ENCODE data around the gene ARHGAP28.

DNA sequence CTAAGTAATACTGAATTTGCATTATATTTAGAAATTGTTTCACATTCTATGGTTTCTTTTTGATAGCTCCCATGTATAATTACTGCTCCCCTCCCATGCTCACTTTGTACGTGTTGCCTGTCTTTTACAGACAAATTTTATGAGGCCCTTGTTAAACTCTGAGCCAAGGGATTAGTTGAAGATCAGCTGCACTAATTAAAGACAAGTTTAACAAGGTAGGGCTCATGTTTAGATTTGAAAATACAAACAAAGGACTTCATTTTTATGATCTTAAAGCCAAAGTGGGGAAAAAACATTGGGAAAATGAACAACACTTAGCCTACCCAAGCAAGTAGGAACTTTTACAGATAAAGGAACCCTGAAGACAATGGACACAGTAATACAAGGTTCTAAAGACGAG lies 46.2 kb downstream of the ARHGAP28 start:
- TF ChIP-seq POLR2AphosphoS5 (IDR thresholded peaks at IDR 0.05) = no peak
- TF ChIP-seq, protein P1, sequence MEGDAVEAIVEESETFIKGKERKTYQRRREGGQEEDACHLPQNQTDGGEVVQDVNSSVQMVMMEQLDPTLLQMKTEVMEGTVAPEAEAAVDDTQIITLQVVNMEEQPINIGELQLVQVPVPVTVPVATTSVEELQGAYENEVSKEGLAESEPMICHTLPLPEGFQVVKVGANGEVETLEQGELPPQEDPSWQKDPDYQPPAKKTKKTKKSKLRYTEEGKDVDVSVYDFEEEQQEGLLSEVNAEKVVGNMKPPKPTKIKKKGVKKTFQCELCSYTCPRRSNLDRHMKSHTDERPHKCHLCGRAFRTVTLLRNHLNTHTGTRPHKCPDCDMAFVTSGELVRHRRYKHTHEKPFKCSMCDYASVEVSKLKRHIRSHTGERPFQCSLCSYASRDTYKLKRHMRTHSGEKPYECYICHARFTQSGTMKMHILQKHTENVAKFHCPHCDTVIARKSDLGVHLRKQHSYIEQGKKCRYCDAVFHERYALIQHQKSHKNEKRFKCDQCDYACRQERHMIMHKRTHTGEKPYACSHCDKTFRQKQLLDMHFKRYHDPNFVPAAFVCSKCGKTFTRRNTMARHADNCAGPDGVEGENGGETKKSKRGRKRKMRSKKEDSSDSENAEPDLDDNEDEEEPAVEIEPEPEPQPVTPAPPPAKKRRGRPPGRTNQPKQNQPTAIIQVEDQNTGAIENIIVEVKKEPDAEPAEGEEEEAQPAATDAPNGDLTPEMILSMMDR (IDR thresholded peaks at IDR 0.05) = no peak
